Stimulated activated CD8-positive, alpha-beta memory T cell treated with anti-CD3 and anti-CD28 coated beads, Interleukin-15, amount 100 ng/mL, for 48 hours (primary cell): ENCODE measurements around the gene NISCH.

Experiments used
- DNase-seq, 2 donors: peaks; one replicate each; pipeline ENCODE4 v3.0.0-alpha.2; 2020; ENCODE audit warnings: low read depth in 2 of 2

Gene NISCH

DNA sequence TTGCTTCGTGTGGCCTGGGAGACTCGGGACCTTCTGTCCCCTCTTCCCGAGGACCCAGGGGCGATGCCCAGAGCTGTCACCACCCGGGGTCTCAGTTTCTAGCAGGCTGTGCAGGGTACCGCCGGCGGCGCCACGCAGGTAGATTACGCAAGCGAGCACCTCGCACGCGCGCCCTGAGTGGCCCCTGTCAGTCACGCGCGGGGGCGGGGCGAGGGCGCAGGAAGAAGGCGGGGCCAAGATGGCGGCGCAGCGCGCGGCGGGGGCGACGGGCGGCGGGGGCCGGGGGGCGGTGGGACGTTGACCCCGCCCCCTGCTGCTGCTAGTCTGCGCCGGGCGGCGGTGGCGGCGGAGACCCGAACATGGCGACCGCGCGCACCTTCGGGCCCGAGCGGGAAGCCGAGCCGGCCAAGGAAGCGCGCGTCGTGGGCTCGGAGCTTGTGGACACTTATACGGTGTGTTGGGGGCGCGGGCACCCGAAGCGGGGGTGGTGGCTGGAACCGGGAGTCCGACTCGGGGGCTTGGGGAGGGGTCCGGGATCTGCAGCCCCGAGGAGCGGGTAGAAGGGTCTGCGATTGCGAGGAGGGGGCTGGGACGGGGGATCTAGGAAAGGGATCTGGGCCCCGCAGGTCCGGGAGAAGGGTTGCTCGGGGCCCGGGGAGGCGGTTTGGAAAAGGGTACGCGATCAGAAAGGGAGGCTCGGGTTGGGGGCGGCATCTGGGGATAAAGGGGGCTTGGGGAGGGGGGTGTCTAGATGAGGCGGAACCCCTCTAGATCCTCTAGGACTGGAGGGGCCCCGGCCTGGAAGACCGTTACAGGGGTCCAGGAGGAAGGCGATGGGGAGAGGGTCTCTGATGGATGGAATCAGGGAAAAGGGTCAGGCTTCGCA is at the start of gene NISCH:
Gene NISCH, plus strand, starts transcription at position 322 of the 886 bp plus-strand sequence. Its CDS starts 38 bp downstream, at position 360.
- peak; percentile 91 for DNase-seq

DNA sequence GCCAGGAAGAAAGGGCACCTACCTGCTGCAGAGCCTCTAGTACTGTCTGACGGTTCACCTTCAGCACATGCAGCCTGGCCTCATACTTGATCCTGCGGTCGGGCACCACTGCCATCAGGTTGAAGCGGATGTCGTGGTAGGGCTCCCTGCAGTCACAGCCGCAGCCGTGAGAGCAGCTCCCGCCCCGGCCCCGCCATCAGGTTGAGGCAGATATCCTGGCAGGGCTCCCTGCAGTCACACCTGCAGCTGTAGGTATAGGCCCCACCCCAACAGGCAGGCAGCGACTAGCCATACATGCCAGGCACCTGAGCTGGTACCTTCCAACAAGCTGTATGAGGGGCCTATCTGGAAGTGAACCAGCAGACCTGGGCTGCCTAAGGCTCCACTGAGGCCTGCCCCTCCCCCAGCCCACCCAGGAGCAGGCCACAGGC is 49.2 kb upstream of the NISCH start:
- no peak for DNase-seq

DNA sequence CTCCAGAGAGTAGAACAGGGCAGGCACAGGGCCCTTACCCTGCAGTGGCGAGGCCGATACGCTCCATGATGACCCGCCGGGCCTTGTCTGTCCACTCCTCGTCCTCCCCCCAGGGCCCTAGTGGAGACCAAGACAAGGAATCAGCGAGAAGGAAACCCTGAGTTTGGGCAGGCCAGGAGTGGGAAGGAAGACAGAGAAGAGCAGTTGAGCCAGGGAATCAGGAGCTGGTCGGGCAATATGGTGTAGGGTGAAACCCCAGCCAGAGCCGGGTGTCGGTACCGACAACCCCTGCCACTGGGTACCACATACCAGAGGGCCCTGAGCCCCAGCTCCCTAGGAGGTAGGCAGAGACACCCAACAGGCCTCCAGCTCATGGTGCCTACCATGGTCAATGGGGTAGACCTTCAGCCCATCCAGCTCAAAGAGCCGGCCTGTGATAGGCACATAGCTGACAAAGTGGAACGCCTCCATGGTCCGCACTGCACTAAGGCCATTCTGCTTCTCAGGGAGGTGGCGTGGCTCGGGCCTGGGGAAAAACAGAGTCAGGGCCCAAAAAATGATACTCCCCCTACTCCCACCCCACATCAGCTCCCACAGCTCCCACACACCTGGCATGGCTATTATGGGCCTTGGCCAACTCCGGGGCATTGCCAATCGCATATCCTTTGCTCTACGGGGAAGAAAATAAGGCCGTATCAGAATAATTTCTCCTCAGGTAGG is 48.5 kb upstream of the NISCH start:
- no peak for DNase-seq

DNA sequence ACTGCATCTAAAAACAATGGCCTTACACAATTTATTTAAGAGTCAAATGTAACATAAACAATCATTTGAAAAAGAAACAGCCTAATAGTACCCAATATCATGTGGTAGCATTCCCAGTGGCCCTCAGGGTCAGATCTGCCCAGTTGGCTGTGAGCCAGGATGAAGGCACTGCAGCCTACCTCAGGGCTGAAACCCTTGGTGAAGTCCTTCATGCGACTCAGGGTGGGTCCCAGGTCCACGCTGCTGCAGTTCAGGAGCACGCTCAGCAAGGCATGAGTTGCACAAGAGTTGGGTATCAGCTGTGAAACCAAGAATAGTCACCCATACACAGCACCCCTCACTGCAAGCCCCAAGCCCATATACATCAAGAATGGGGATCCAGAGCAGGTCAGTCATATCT is 47.6 kb upstream of the NISCH start:
- no peak for DNase-seq

DNA sequence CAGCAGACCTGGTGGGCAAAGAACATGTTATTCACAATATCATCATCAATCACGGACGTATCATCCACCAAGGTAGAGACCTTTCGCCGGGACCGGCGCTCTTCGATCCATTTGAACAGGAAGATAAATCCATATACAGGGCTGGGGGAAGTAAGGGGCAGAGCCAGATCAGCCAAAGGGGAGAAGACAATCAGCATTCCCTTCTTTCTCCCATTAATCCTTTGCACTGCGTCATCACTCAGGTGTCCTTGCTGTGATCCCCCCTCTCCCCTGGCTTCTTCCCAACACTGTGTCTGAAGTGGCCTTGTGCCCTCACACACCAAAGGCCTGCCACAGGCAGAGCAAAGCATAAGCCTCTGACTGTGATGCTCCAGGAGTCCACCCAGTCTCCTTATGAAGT is 46.9 kb upstream of the NISCH start:
- DNase-seq, result no peak

DNA sequence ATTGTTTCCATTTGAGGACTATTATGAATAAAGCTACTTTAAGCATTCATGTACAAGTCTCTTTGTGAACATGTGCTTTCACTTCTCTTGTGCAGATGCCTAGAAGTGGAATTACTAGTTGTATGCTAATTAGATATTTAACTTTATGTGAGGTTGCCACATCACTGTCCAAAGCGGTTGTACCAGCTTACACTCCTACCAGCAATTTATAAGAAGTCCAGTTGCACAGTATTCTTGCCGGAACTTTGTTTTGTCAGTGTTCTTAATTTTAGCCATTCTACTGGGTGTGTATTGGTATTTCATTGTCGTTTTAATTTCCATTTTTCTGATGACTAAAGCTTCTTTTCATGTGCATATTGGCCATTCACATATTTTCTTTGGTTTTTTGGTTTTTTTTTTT is 39.6 kb upstream of the NISCH start:
- no peak for DNase-seq

DNA sequence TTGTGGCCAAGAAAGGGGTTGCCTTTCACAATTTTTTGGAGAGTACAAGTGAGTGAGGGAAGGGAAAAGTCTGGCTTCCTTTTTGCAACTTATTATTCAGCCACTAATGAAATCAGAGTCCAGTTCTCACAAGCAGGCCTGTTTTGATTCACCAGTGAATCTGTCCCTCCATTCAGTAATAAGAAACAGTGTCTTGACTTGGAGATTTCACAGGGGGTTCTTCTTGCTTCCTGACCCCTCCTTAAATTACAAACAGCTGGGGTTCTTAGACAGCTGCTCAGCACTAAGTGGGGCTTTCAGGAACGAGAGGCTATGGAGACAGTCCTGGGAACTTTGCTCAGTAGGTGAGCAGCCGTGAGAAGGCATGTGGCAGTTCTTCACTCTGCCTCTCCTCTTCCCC is 35.0 kb upstream of the NISCH start:
- DNase-seq, result no peak

DNA sequence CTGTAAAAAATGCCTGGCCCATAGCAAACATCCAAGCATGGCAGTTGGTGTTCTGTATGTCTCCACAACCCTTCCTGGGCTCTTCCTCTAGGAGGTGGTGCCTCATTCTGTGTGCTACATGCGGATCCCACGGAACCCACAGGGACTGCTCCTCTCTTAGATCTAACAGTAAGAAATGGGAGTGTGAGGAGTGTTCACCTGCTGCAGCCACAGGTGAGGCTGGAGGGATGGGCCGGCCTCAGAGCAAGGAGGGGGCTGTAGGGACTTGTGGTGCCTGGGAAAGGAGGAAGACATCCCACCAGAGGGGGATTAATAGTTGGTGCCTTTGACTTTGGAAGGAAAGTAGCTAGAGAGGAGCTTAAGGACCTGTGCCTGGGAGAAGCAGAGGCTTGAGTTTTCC is 32.7 kb upstream of the NISCH start:
- DNase-seq, result no peak

DNA sequence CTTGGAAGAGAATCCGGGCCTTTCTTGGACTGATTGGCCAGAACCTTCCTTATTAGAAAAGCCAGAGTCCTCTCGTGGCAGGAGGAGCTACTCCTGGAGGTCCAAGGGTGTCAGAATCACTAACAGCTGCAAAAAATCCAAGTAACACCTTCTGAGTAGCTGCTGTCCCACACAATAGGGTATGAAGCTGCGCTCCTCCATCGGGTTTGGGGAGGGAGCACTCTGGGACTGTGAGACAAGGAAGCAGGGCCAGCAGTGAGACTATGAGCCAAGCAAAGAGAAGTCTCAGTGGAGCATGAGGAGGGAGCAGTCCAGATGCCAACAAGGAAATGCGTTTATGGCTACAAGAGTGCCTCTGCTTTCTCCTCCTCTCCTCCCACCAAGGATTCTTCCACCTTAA is 32.2 kb upstream of the NISCH start:
- no peak for DNase-seq

DNA sequence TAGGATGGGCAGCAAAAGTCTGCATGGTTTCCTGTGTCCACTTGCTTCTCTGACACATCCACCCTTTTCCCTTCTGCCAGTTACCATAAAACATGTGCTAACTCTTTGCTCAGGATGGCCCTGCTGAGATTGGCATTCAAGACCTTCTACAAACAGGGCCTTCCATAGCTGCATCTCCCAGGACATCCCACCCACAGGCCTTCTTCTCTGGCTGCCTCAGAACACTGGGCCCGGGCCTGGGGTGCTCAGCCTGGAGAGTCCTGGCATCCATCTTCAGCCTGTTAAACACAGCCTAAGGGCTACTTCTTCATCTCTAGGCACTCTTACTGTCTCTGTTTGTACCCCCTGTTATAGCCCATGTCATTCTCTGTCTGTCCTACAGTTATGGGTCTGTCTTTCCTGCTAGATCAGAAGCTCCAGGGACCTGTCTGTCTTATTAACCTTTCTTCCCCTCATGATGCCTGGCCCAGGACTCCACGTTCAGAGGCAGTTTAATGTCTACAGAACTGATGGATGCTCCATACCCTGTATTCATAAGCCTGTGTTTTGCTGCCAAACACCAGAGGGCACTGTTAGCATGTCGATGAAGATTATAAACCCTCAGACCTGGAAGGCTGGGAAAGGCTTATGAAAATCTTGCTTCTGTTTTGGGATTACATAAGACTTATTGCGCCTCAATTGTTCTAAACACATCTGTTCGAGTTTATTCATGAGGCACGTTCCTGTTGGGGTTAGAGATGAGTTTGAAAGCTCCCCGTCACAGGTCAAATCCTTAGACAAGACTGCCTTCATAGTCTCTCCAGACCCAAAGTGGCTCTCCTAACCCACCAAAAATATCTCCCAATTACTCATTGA is 27.0 kb upstream of the NISCH start:
- no peak for DNase-seq

DNA sequence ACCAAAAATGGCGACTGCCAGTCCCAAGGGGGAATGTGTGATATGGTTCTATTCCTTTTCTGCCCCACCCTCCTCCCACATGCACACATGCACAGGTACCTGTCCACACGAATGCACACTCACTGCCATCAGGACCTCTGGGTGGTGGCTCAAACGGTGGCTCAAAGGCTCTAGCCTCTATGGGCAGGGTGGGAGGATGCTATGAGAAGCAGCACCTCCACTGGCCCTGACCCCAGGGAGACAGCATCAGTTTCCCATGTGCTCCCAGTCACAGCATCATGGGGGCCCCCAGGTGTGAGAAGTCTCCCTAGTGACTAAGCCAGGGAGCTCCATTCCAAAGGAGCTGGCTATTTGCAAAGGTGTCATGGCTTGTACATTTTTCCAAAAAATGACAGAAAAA is 26.4 kb upstream of the NISCH start:
- no peak for DNase-seq

DNA sequence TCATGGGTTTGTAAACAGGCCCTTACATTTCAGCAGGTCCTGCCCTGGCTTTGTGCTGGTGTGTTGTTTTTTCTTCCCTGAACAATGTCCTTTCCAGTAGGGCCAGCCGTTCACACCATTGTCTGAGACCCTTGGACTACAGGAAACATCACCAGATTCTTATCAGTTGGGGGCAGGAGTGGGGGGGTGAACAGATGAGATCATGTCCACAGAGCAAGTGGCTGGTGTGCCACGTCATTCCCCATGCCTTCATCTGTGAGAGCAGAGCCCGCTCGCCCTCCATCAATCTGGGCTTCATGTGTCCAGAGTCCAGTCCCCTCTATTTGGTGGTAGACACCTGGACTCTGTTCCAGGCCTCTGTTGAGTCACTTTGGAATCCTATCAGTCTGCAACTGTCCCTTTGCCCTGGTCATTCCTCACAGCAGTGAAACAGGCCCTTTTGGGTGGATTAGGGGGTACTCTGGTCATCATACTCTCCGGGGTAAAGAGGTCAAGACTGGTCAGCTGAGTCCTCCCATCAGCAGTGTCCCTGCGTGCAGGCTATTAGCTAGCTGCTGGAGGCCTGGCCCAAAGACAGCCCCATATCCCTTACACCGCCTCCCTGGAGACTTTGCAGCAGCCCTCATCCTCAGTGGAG is 25.5 kb upstream of the NISCH start:
- no peak for DNase-seq

DNA sequence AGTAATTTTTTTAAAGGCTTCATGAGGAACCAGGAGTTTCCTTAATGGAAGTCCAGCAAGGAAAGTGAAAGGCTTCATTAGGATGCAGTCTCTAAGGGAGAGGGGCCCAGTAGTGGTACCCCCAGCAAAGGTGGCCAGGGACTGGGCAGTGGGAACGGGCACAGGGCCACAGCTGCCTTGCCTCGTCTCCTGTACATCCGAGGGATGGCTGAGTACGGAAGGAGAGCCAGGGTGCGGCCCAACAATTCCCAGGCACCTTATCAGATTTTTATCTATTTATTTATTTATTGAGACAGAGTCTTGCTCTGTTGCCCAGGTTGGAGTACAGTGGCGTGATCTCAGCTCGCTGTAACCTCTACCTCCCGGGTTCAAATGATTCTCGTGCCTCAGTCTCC is 25.0 kb upstream of the NISCH start:
- no peak for DNase-seq

DNA sequence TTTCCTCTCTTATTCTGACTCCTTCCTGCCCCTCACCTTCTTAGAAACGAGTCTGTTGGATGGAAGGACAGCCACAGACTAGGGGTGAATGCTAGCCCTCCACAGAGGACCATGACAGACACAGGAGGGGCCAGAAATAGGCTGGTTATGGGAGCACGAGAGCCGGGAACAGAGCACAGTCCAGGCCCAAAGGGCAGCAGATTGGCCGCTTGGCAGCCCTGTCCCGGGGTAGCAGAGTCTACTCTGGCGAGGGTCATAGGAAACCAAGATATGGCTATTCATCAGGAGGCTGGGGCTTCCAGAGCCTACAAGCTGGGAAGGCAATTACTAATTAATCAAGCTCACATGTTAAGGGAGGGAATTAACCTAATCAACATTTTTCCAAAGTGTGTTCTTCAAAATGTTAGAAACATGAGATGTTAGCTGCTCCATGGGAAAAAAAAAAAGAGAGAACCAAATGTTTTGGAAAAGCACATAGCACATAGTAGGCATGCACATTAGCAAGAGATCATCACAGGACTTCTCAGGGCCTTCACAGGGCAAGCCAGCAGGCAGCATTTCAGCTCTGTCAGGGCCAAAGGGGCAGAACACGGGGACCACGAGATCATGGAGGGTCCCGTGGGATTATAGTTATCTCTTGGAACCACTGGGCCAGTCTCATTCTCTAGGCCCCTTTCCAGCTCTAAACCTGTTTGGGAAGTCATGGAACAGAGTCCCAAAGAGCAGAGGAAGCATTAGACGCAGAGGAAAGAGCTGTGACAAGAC is 23.8 kb upstream of the NISCH start:
- no peak for DNase-seq

DNA sequence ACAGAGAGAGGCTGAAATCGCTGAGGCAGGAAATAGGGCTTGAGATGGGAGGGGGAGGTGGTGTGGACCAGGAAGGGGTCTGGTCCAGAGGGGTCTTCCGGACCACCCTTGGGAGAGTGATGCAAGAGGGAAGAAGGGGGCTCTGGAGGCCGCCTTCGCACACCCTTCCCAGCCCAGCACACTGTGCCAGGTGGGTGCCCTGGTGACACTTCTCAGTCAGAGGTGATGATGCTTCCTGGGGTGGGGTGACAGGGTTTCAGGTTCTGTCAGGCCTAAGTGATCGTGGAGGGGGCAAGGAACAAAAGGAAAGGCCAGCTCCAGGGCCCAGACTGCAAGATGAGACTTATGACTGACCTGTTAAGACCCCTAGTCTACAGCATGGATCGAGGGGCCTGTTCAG is 23.2 kb upstream of the NISCH start:
- DNase-seq, result no peak

DNA sequence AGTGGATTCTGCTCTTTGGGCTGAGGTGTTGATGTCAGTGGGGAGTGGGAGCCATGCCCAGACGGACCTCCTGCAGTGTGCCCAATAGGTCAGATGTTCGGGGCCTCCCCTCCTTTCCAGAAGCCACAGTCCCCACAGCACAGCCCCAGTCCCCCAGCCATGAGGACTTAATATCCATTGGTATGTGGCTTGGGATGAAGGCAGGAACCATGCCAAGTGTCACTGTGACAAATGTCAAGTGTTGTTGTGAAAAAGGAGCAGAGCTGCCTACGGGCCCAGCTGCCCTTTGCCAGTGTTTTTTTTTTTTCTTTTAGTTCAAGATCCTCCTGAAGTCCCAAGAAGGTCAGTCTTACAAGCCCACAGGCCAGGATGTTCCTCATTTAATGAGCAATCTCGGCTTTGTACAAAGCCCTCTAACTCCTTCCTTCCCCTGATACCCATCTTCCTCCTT is 22.7 kb upstream of the NISCH start:
- no peak for DNase-seq

DNA sequence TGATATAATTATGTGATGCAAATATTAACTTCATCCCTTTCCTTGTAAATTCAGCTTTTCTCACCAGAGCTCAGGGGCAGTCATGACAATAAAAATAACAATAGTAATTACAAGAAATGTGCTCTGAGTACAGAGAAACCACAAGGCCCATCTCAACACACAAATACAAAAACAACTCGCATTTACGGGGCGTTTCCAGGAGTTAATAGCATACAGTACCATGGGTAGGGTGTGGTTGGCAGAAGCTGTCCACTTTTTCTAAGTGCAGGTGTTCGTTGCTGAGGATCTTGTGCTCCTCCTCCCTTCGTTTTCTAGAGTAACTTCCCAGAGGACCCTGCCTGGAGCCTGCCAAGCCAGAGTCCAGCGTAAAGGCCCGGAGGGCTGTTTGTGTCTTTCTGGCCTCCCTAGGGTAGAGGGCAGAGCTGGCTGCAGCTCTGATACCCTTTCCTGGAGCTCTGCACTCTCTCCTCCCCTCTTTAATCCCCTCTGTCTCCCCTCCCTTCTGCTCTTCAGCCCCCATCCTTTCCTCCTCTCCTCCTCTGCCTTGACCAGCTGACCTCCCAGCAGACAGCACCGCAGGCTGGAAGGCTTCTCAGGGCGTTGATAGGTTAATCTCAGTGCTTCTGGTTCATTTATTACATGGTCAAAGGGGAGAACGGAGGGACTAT is 21.9 kb upstream of the NISCH start:
- no peak for DNase-seq

DNA sequence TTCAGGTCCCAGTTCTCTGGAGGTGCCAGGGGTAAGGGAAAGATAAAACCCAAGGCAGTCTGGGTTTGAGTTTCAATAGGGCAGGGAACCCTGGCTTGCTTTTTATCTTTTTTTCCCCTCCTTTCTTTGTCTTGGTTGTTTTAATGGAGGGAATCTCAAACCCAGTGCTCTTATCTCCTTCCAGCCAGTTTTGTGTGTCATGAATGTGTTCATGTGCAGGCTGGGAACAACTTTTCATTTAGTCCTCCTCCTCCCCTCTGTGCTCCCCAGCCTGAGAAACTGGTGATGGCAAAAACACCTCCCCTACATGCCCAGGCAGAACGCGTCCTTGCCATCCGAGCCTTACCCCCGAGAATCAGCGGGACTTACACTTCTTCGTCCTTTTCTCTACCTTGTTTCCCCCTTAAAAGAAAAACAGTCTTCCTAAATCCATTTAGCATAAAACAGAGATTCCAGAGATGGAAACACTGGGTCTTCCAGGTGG is 21.4 kb upstream of the NISCH start:
- no peak for DNase-seq

DNA sequence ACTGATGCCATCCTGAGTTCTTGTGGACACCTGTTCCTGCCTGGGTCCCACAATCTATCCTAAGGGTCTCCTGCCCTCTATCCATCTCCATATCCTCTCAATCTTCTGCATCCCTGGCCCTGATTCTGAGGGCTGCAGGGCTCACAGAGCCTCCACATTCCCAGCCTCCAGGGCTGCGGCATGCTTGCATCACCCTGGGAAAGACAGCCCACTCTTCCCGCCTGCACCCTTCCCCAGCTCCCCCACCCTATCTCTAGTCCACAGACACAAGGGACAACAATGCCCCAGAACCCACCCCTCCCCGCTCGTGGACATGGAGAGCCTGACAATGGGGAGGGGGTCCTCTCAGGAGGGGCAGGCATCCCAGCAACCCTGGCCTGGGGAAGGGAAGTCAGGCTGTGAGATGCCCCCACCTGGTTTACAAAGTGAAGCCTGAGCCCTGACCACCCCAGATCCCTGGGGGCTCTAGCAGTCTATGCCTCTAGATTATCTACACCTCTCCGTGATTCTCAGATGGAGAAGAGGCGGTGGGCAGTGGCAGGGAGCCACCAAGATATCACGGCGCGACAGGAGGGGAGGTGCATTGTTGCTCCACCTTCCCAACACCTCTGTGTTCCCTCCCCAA is 20.8 kb upstream of the NISCH start:
- DNase-seq, result no peak
